ENCODE measurements around the gene RFXANK.
"Not testable (repeated sequence)": the region's sequence is repeated elsewhere in the genome, so short reads cannot be mapped to it uniquely, and the experiment has no call there.

RFXANK gene

GRCh38 chr19:19211499-19212420 is 19.7 kb downstream of the RFXANK start, which contains the start of gene NCAN:
Gene NCAN (plus strand): TSS chr19:19211958. CDS start chr19:19216954, 4,996 bp downstream.
- 7% methylated on average over 54 of the region's 54 CpGs for WGBS
- 0 out of 2 replicates have a peak, but pooled peaks cover 3% of the 10 kb centered on the region for H3K4me1 ChIP-seq (ENCODE audit: insufficient read depth, low read length)
- no peak within 1 kb of the TSS for H3K9ac ChIP-seq (ENCODE audit: low read depth, low read length)
- H3K27me3 ChIP-seq (ENCODE audit: insufficient read depth, low read length) = peaks cover 80% of the 10 kb centered on the region
- peak within 1 kb of the TSS; percentile 72 for H3K4me3 ChIP-seq (ENCODE audit: low read length)
- no peaks in the 10 kb centered on the region for H3K9me3 ChIP-seq (ENCODE audit: insufficient read depth, low read depth, low read length)
- H3K27ac ChIP-seq (ENCODE audit: low read depth, low read length) = no peak within 1 kb of the TSS
- no peaks in the 10 kb centered on the region for H3K36me3 ChIP-seq (ENCODE audit: insufficient read depth, low read length)

GRCh38 chr19:19212916-19213315 is 20.9 kb downstream of the RFXANK start:
- Histone ChIP-seq H3K4me1 (ENCODE audit: insufficient read depth, low read length) (0 out of 2 replicates have a peak, but pooled peaks cover 3% of the 10 kb centered on the region), H3K27me3 (ENCODE audit: insufficient read depth, low read length) (peaks cover 68% of the 10 kb centered on the region), H3K4me3 (ENCODE audit: low read length) (no peak overlapping the region)

GRCh38 chr19:19213426-19214158 is 21.5 kb downstream of the RFXANK start:
- no peaks in the 10 kb centered on the region for H3K36me3 ChIP-seq (ENCODE audit: insufficient read depth, low read length)
- H3K4me3 ChIP-seq (ENCODE audit: low read length) = no peak overlapping the region
- no peak overlapping the region for H3K9ac ChIP-seq (ENCODE audit: low read depth, low read length)
- no peak overlapping the region for H3K27ac ChIP-seq (ENCODE audit: low read depth, low read length)
- H3K4me1 ChIP-seq (ENCODE audit: insufficient read depth, low read length) = 0 out of 2 replicates have a peak, but pooled peaks cover 3% of the 10 kb centered on the region
- H3K9me3 ChIP-seq (ENCODE audit: insufficient read depth, low read depth, low read length) = no peaks in the 10 kb centered on the region
- H3K27me3 ChIP-seq (ENCODE audit: insufficient read depth, low read length) = peaks cover 65% of the 10 kb centered on the region
- 45% methylated on average over 20 of the region's 21 CpGs for WGBS

More at GRCh38 chr19:19212916-19213315, 20.9 kb downstream of the RFXANK start:
- Histone ChIP-seq H3K27ac (ENCODE audit: low read depth, low read length) (no peak overlapping the region), H3K36me3 (ENCODE audit: insufficient read depth, low read length) (no peaks in the 10 kb centered on the region), H3K9me3 (ENCODE audit: insufficient read depth, low read depth, low read length) (no peaks in the 10 kb centered on the region), H3K9ac (ENCODE audit: low read depth, low read length) (no peak overlapping the region)
- 23% methylated on average over 7 of the region's 7 CpGs for WGBS

GRCh38 chr19:19214159-19214490 is 22.1 kb downstream of the RFXANK start:
- H3K4me3 ChIP-seq (ENCODE audit: low read length) = no peak overlapping the region
- 5% methylated on average over 5 of the region's 5 CpGs for WGBS
- no peak overlapping the region for H3K9ac ChIP-seq (ENCODE audit: low read depth, low read length)
- H3K27ac ChIP-seq (ENCODE audit: low read depth, low read length) = no peak overlapping the region
- H3K27me3 ChIP-seq (ENCODE audit: insufficient read depth, low read length) = peaks cover 61% of the 10 kb centered on the region
- no peaks in the 10 kb centered on the region for H3K9me3 ChIP-seq (ENCODE audit: insufficient read depth, low read depth, low read length)
- H3K36me3 ChIP-seq (ENCODE audit: insufficient read depth, low read length) = no peaks in the 10 kb centered on the region
- H3K4me1 ChIP-seq (ENCODE audit: insufficient read depth, low read length) = 0 out of 2 replicates have a peak, but pooled peaks cover 3% of the 10 kb centered on the region

- H3K36me3 ChIP-seq (ENCODE audit: insufficient read depth, low read length) = no peaks in the 10 kb centered on the region
- H3K9me3 ChIP-seq (ENCODE audit: insufficient read depth, low read depth, low read length) = no peaks in the 10 kb centered on the region
- no peak overlapping the region for H3K4me3 ChIP-seq (ENCODE audit: low read length)
- no peak overlapping the region for H3K27ac ChIP-seq (ENCODE audit: low read depth, low read length)
- 5% methylated on average over 8 of the region's 8 CpGs for WGBS
- H3K9ac ChIP-seq (ENCODE audit: low read depth, low read length) = no peak overlapping the region
- H3K4me1 ChIP-seq (ENCODE audit: insufficient read depth, low read length) = 0 out of 2 replicates have a peak, but pooled peaks cover 3% of the 10 kb centered on the region
- peaks cover 54% of the 10 kb centered on the region for H3K27me3 ChIP-seq (ENCODE audit: insufficient read depth, low read length)
These were observed 22.8 kb downstream of the RFXANK start for GRCh38 chr19:19214892-19215291.

GRCh38 chr19:19215792-19216191 is 23.7 kb downstream of the RFXANK start:
- 74% methylated on average over 3 of the region's 4 CpGs for WGBS
- H3K27ac ChIP-seq (ENCODE audit: low read depth, low read length) = no peak overlapping the region
- H3K4me3 ChIP-seq (ENCODE audit: low read length) = no peak overlapping the region
- peaks cover 45% of the 10 kb centered on the region for H3K27me3 ChIP-seq (ENCODE audit: insufficient read depth, low read length)
- no peaks in the 10 kb centered on the region for H3K9me3 ChIP-seq (ENCODE audit: insufficient read depth, low read depth, low read length)
- 0 out of 2 replicates have a peak, but pooled peaks cover 3% of the 10 kb centered on the region for H3K4me1 ChIP-seq (ENCODE audit: insufficient read depth, low read length)
- no peaks in the 10 kb centered on the region for H3K36me3 ChIP-seq (ENCODE audit: insufficient read depth, low read length)
- H3K9ac ChIP-seq (ENCODE audit: low read depth, low read length) = no peak overlapping the region

- Histone ChIP-seq H3K4me1 (ENCODE audit: insufficient read depth, low read length) (0 out of 2 replicates have a peak, but pooled peaks cover 3% of the 10 kb centered on the region), H3K9ac (ENCODE audit: low read depth, low read length) (no peak overlapping the region), H3K36me3 (ENCODE audit: insufficient read depth, low read length) (no peaks in the 10 kb centered on the region), H3K27ac (ENCODE audit: low read depth, low read length) (no peak overlapping the region), H3K27me3 (ENCODE audit: insufficient read depth, low read length) (peaks cover 32% of the 10 kb centered on the region), H3K4me3 (ENCODE audit: low read length) (no peak overlapping the region), H3K9me3 (ENCODE audit: insufficient read depth, low read depth, low read length) (no peaks in the 10 kb centered on the region)
- 31% methylated on average over 4 of the region's 4 CpGs for WGBS
These were observed 25.0 kb downstream of the RFXANK start for GRCh38 chr19:19217099-19217498.

- Histone ChIP-seq H3K36me3 (ENCODE audit: insufficient read depth, low read length) (no peaks in the 10 kb centered on the region), H3K27me3 (ENCODE audit: insufficient read depth, low read length) (peaks cover 23% of the 10 kb centered on the region), H3K9ac (ENCODE audit: low read depth, low read length) (no peak overlapping the region), H3K4me1 (ENCODE audit: insufficient read depth, low read length) (no peaks in the 10 kb centered on the region), H3K9me3 (ENCODE audit: insufficient read depth, low read depth, low read length) (no peaks in the 10 kb centered on the region), H3K4me3 (ENCODE audit: low read length) (no peak overlapping the region), H3K27ac (ENCODE audit: low read depth, low read length) (no peak overlapping the region)
- WGBS = 88% methylated on average over 21 of the region's 21 CpGs
These were observed 26.9 kb downstream of the RFXANK start for GRCh38 chr19:19218911-19219310.

- not testable (repeated sequence) for H3K9ac ChIP-seq (ENCODE audit: low read depth, low read length); H3K27ac ChIP-seq (ENCODE audit: low read depth, low read length); H3K4me3 ChIP-seq (ENCODE audit: low read length); H3K36me3 ChIP-seq (ENCODE audit: insufficient read depth, low read length); H3K4me1 ChIP-seq (ENCODE audit: insufficient read depth, low read length); H3K9me3 ChIP-seq (ENCODE audit: insufficient read depth, low read depth, low read length)
- peaks cover 29% of the 10 kb centered on the region for H3K27me3 ChIP-seq (ENCODE audit: insufficient read depth, low read length)
- WGBS = 91% methylated on average over 8 of the region's 8 CpGs
These were observed 28.9 kb downstream of the RFXANK start for GRCh38 chr19:19221000-19221399.

GRCh38 chr19:19223060-19223459 is 31.0 kb downstream of the RFXANK start:
- Histone ChIP-seq H3K36me3 (ENCODE audit: insufficient read depth, low read length) (no peaks in the 10 kb centered on the region), H3K27me3 (ENCODE audit: insufficient read depth, low read length) (peaks cover 35% of the 10 kb centered on the region), H3K4me1 (ENCODE audit: insufficient read depth, low read length) (no peaks in the 10 kb centered on the region), H3K9me3 (ENCODE audit: insufficient read depth, low read depth, low read length) (no peaks in the 10 kb centered on the region), H3K4me3 (ENCODE audit: low read length) (no peak overlapping the region), H3K27ac (ENCODE audit: low read depth, low read length) (no peak overlapping the region), H3K9ac (ENCODE audit: low read depth, low read length) (no peak overlapping the region)
- 93% methylated on average over 2 of the region's 5 CpGs for WGBS

GRCh38 chr19:19223636-19224035 is 31.6 kb downstream of the RFXANK start:
- Histone ChIP-seq H3K27me3 (ENCODE audit: insufficient read depth, low read length) (peaks cover 35% of the 10 kb centered on the region), H3K9ac (ENCODE audit: low read depth, low read length) (no peak overlapping the region), H3K36me3 (ENCODE audit: insufficient read depth, low read length) (no peaks in the 10 kb centered on the region), H3K4me1 (ENCODE audit: insufficient read depth, low read length) (no peaks in the 10 kb centered on the region), H3K27ac (ENCODE audit: low read depth, low read length) (no peak overlapping the region), H3K4me3 (ENCODE audit: low read length) (no peak overlapping the region), H3K9me3 (ENCODE audit: insufficient read depth, low read depth, low read length) (no peaks in the 10 kb centered on the region)
- WGBS = 88% methylated on average over 6 of the region's 6 CpGs
